GM04504 (cell line): Measurements from ENCODE around the gene BRD3OS.
A peak's percentile ranks its signal among the peaks of the same experiment; 100 is the strongest.
"Not testable (repeated sequence)": the region's sequence is repeated elsewhere in the genome, so short reads cannot be mapped to it uniquely, and the experiment has no call there.

Source experiments
- DNase-seq: peaks from one replicate; pipeline ENCODE4 v3.0.0-alpha.2; 2012; ENCODE audit warnings: low read depth

BRD3OS gene

GRCh38 chr9:134063571-134064450 lies 38.5 kb downstream of the BRD3OS start:
- no peak for DNase-seq

- DNase-seq = no peak
Measured at GRCh38 chr9:134064711-134065110, 39.4 kb downstream of the BRD3OS start.

GRCh38 chr9:134065612-134066419 lies 40.5 kb downstream of the BRD3OS start:
- peak; percentile 35 for DNase-seq

GRCh38 chr9:134066526-134066912 lies 41.2 kb downstream of the BRD3OS start:
- DNase-seq = no peak

- DNase-seq = no peak
Measured at GRCh38 chr9:134066913-134067851, 41.9 kb downstream of the BRD3OS start.

- peak; percentile 79 for DNase-seq
Measured at GRCh38 chr9:134067904-134068743, 42.8 kb downstream of the BRD3OS start, which contains the start of gene BRD3. TSS of gene BRD3 (minus strand) at chr9:134068026. CDS start at chr9:134053477, 14,549 bp downstream.

- no peak for DNase-seq
Measured at GRCh38 chr9:134068744-134069479, 43.6 kb downstream of the BRD3OS start.

GRCh38 chr9:134069480-134070399 lies 44.5 kb downstream of the BRD3OS start:
- no peak for DNase-seq

GRCh38 chr9:134071149-134071548 lies 45.9 kb downstream of the BRD3OS start:
- DNase-seq = no peak

GRCh38 chr9:134072683-134073082 lies 47.4 kb downstream of the BRD3OS start:
- not testable (repeated sequence) for DNase-seq

GRCh38 chr9:134073500-134073899 lies 48.2 kb downstream of the BRD3OS start:
- DNase-seq = no peak

- not testable (repeated sequence) for DNase-seq
Measured at GRCh38 chr9:134075689-134076088, 50.4 kb downstream of the BRD3OS start.

GRCh38 chr9:134076644-134077043 lies 51.4 kb downstream of the BRD3OS start:
- DNase-seq = no peak
